ENCODE results near the gene NARS2.
A peak's percentile ranks its signal among the peaks of the same experiment; 100 is the strongest.
"Not testable (repeated sequence)": the region's sequence is repeated elsewhere in the genome, so short reads cannot be mapped to it uniquely, and the experiment has no call there.

The NARS2 gene

DNA sequence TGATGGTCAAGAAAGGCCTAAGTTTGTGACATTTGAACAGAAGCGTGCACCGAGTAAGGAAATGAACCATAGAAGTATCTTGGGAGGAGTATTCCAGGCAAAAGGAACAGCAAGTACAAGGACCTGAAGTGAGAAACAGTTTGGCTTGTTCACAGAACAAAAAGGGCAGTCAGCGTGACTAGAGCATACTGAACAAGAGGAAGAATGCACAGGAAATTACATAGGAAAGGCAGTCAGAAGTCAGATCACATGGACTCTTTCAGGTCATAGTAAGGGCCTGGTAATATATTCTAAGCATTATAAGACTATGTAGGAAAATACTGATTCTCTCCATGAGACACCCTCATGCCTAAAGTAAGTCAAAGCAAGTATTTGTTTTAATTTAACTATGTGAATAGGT, 104.8 kb downstream of the NARS2 start:
- no peak overlapping the region for H3K4me3 ChIP-seq (ENCODE audit: low read depth, low read length)
- no peak for DNase-seq
- no peak overlapping the region for H3K27ac ChIP-seq
- TF ChIP-seq CTCF (IDR thresholded peaks at IDR 0.05; ENCODE audit: low read depth, low read length, missing control alignments) = no peak
- H3K27me3 ChIP-seq (replicated peaks) = no peaks in the 10 kb centered on the region
- in situ Hi-C loops (cut with HindIII; ENCODE audit: low pct_ligation_motif_present, low sequenced_read_pairs) = no loop called here
- no peaks in the 10 kb centered on the region for H3K36me3 ChIP-seq (replicated peaks)

DNA sequence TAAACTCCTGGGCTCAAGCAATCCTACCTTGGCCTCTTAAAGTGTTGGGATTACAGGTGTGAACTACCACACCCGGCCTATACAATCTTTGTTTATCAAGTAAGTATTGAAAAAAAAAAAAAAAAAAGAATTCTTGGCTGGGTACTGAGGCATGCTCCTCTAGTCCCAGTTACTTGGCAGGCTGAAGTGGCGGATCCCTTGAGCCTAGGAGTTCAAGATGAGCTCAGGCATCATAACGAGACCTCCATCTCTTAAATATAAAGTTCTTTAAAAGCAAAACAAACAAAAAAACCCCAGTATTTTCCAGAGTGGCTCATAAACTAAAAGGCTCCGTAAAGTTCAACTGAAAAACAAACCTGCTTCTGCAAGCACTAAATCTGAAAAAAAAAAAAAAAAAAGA, 106.7 kb downstream of the NARS2 start:
- in situ Hi-C loops (cut with HindIII; ENCODE audit: low pct_ligation_motif_present, low sequenced_read_pairs) = no loop called here
- no peak overlapping the region for H3K27ac ChIP-seq
- DNase-seq = no peak
- H3K27me3 ChIP-seq (replicated peaks) = no peaks in the 10 kb centered on the region
- no peak for TF ChIP-seq CTCF (IDR thresholded peaks at IDR 0.05; ENCODE audit: low read depth, low read length, missing control alignments)
- H3K4me3 ChIP-seq (ENCODE audit: low read depth, low read length) = no peak overlapping the region
- no peaks in the 10 kb centered on the region for H3K36me3 ChIP-seq (replicated peaks)

- DNase-seq = no peak
- no peak for TF ChIP-seq CTCF (IDR thresholded peaks at IDR 0.05; ENCODE audit: low read depth, low read length, missing control alignments)
- in situ Hi-C loops (cut with HindIII; ENCODE audit: low pct_ligation_motif_present, low sequenced_read_pairs) = no loop called here
- H3K27ac ChIP-seq = no peak overlapping the region
- no peak overlapping the region for H3K4me3 ChIP-seq (ENCODE audit: low read depth, low read length)
- no peaks in the 10 kb centered on the region for H3K36me3 ChIP-seq (replicated peaks)
- H3K27me3 ChIP-seq (replicated peaks) = no peaks in the 10 kb centered on the region
Measured at GRCh38 chr11:78467370-78467769, 107.3 kb downstream of the NARS2 start.

DNA sequence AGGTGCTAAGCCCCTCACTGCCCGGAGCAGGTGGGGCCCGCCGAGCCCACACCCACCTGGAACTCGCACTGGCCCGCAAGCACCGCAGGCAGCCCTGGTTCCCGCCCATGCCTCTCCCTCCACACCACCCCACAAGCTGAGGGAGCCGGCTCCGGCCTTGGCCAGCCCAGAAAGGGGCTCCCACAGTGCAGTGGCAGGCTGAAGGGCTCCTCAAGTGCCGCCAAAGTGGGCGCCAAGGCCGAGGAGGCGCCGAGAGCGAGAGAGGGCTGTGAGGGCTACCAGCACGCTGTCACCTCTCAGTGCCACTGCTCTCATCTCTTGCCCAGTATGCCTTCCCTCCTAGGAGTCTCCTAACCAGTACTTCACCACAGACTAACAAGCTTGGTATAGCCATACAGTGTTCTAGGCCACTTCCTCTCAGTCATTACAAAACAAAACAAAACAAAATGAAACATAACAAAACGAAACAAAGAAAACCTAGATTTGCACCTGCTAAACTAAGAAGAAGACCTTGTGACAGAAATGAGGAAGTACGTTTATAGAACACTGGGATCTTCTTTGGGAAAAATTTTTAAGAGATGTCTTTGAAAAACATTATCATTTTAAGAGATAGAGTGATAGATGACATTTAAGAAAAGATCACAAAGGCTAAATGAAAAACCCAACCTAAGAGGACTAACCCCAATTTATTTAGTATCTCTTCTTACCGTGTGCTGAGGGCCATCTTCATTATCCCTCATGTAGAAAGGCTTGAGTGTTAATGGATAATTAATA, 109.3 kb downstream of the NARS2 start:
- TF ChIP-seq CTCF (IDR thresholded peaks at IDR 0.05; ENCODE audit: low read depth, low read length, missing control alignments) = no peak

GRCh38 chr11:78464787-78465168, 109.9 kb downstream of the NARS2 start:
- H3K36me3 ChIP-seq (replicated peaks); H3K27me3 ChIP-seq (replicated peaks); DNase-seq; H3K27ac ChIP-seq; in situ Hi-C loops (cut with HindIII; ENCODE audit: low pct_ligation_motif_present, low sequenced_read_pairs); H3K4me3 ChIP-seq (ENCODE audit: low read depth, low read length): not testable (repeated sequence)

More for the DNA sequence above, 109.3 kb downstream of the NARS2 start:
- Histone ChIP-seq H3K27ac (no peak overlapping the region), H3K36me3 (replicated peaks) (no peaks in the 10 kb centered on the region), H3K4me3 (ENCODE audit: low read depth, low read length) (no peak overlapping the region), H3K27me3 (replicated peaks) (no peaks in the 10 kb centered on the region)
- DNase-seq = no peak
- in situ Hi-C loops (cut with HindIII; ENCODE audit: low pct_ligation_motif_present, low sequenced_read_pairs) = no loop called here

DNA sequence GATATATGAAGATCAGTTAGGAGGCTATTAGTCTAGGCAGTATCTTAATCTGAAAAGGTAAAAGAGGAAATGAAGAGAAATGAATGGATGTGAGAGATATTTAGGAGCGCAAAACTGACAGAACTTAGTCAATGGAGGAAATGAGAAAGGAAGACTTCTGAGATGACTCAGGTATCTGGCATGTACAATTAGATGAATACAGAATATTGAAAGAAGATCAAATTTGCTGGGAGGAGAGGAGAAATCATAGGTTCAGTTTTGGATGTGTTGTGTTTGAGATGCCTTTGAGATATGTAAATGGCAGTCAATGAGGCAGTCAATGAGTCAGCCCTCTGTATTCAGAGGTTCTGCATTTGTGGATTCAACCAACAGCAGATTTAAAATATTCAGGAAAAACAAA, 114.2 kb downstream of the NARS2 start:
- Histone ChIP-seq H3K36me3 (replicated peaks) (no peaks in the 10 kb centered on the region), H3K27ac (no peak overlapping the region), H3K27me3 (replicated peaks) (no peaks in the 10 kb centered on the region), H3K4me3 (ENCODE audit: low read depth, low read length) (no peak overlapping the region)
- no peak for TF ChIP-seq CTCF (IDR thresholded peaks at IDR 0.05; ENCODE audit: low read depth, low read length, missing control alignments)
- in situ Hi-C loops (cut with HindIII; ENCODE audit: low pct_ligation_motif_present, low sequenced_read_pairs) = no loop called here
- DNase-seq = peak; percentile 48

Measured in brain microvascular endothelial cell (primary cell).